Activated CD8-positive, alpha-beta T cell treated with anti-CD3 and anti-CD28 coated beads for 36 hours (primary cell): ENCODE measurements around the gene SUCLG2. TPM values are rescaled to one million over a fixed set of nuclear protein-coding genes. Genes with fewer than 3 reads are reported as not detected.

ENCODE experiments used
- ATAC-seq: fragments of 200-7000 bp; cut with Tn5 transposase; one replicate; pipeline ENCODE4 v1.10.0; 2021; ENCODE audit warnings: mild to moderate bottlenecking, moderate library complexity
- CTCF ChIA-PET: fragments of 350-600 bp; sonication (Branson Sonifier 250); formaldehyde crosslinking; loops from one replicate; lab custom pipeline; 2021; ENCODE audit warnings: antibody characterized with exemption; lab: Charles Lee
- POLR2A ChIA-PET: fragments of 350-600 bp; sonication (Branson Sonifier 250); formaldehyde crosslinking; loops from one replicate; lab custom pipeline; 2021; ENCODE audit warnings: antibody characterized with exemption; lab: Charles Lee
- DNase-seq: peaks from one replicate; pipeline ENCODE4 v3.0.0-alpha.2; 2020
- H3K27ac Mint-ChIP-seq: one replicate; pipeline ENCODE4 v1.8.0; 2021; ENCODE audit warnings: mild to moderate bottlenecking, mixed read lengths
- H3K27me3 Mint-ChIP-seq: one replicate; pipeline ENCODE4 v1.8.0; 2021; ENCODE audit warnings: mixed read lengths
- H3K36me3 Mint-ChIP-seq: one replicate; pipeline ENCODE4 v1.8.0; 2021; ENCODE audit warnings: low read depth, mixed read lengths
- H3K4me1 Mint-ChIP-seq: one replicate; pipeline ENCODE4 v1.8.0; 2021; ENCODE audit warnings: low read depth, mixed read lengths
- H3K4me3 Mint-ChIP-seq: one replicate; pipeline ENCODE4 v1.8.0; 2021; ENCODE audit warnings: mild to moderate bottlenecking, moderate library complexity, mixed read lengths
- H3K9me3 Mint-ChIP-seq: one replicate; pipeline ENCODE4 v1.8.0; 2021; ENCODE audit warnings: mixed read lengths
- CTCF ChIP-seq: fragments of 200-600 bp; IDR thresholded peaks from one replicate; pipeline ENCODE4 v1.8.0; 2022; ENCODE audit warnings: antibody characterized with exemption, mild to moderate bottlenecking
- intact Hi-C: fragments of 100-400 bp; cut with micrococcal nuclease; formaldehyde crosslinking; loops from one replicate; pipeline ENCODE4 v1.10.0; 2022
- total RNA-seq, 2 experiments: library from RNA; stranded (reverse); gene quantifications; one replicate each; pipeline ENCODE4 v1.2.3, GENCODE V29; 2021

Gene SUCLG2
- total RNA-seq, 2 experiments from 2014 or later: 61.3 to 65.5 TPM

GRCh38 chr3:67608034-67608433 is 46.4 kb downstream of the SUCLG2 start:
- DNase-seq (no peak), ATAC-seq (peak; percentile 39)
- no peaks in the 10 kb centered on the region for H3K9me3 Mint-ChIP-seq
- no peak overlapping the region for H3K27ac Mint-ChIP-seq
- no peaks in the 10 kb centered on the region for H3K27me3 Mint-ChIP-seq
- POLR2A ChIA-PET: interaction anchor here (1.0 kb wide), 1 partner anchor 234 kb away, joined by 4 read pairs; no protein-coding TSS in a partner anchor
- peaks cover 78% of the 10 kb centered on the region for H3K36me3 Mint-ChIP-seq
- peaks cover 47% of the 10 kb centered on the region for H3K4me1 Mint-ChIP-seq
- CTCF ChIA-PET: no interaction called here
- no peak overlapping the region for H3K4me3 Mint-ChIP-seq
- intact Hi-C loops: no loop called here
- no peak for TF ChIP-seq CTCF

- intact Hi-C loops: no loop called here
- no peak overlapping the region for H3K4me3 Mint-ChIP-seq
- H3K36me3 Mint-ChIP-seq: peaks cover 70% of the 10 kb centered on the region
- no peak for TF ChIP-seq CTCF
- ChIA-PET POLR2A (no interaction called here), CTCF (no interaction called here)
- no peaks in the 10 kb centered on the region for H3K9me3 Mint-ChIP-seq
- peaks cover 54% of the 10 kb centered on the region for H3K4me1 Mint-ChIP-seq
- no peak for DNase-seq
- no peak for ATAC-seq
- no peaks in the 10 kb centered on the region for H3K27me3 Mint-ChIP-seq
- H3K27ac Mint-ChIP-seq: peak overlapping the region; percentile 26
Measured at GRCh38 chr3:67605377-67605776, 49.0 kb downstream of the SUCLG2 start.

- ChIA-PET CTCF (interaction anchor here (0.9 to 1.9 kb wide), 3 partner anchors 8 to 489 kb away, joined by 3 to 5 read pairs (median 5); no protein-coding TSS in a partner anchor), POLR2A (no interaction called here)
- intact Hi-C loops: no loop called here
- peaks cover 61% of the 10 kb centered on the region for H3K36me3 Mint-ChIP-seq
- DNase-seq (no peak), ATAC-seq (no peak)
- TF ChIP-seq CTCF: no peak
- no peak overlapping the region for H3K4me3 Mint-ChIP-seq
- no peaks in the 10 kb centered on the region for H3K27me3 Mint-ChIP-seq
- H3K4me1 Mint-ChIP-seq: peaks cover 70% of the 10 kb centered on the region
- no peak overlapping the region for H3K27ac Mint-ChIP-seq
- H3K9me3 Mint-ChIP-seq: no peaks in the 10 kb centered on the region
Measured at GRCh38 chr3:67602816-67603215, 51.6 kb downstream of the SUCLG2 start.

GRCh38 chr3:67601919-67602608 is 52.3 kb downstream of the SUCLG2 start:
- Mint-ChIP-seq H3K4me1 (peaks cover 75% of the 10 kb centered on the region), H3K36me3 (peaks cover 59% of the 10 kb centered on the region), H3K4me3 (no peak overlapping the region), H3K27me3 (no peaks in the 10 kb centered on the region), H3K27ac (peak overlapping the region; percentile 73), H3K9me3 (no peaks in the 10 kb centered on the region)
- POLR2A ChIA-PET: no interaction called here
- intact Hi-C loops: no loop called here
- ATAC-seq (peak; percentile 55), DNase-seq (peak; percentile 15)
- TF ChIP-seq CTCF: no peak
- CTCF ChIA-PET: interaction anchor here (0.7 to 1.9 kb wide), 3 partner anchors 7 to 488 kb away, joined by 3 to 5 read pairs (median 5); no protein-coding TSS in a partner anchor

GRCh38 chr3:67601385-67601784 is 53.0 kb downstream of the SUCLG2 start:
- intact Hi-C loops: no loop called here
- Mint-ChIP-seq H3K36me3 (peaks cover 58% of the 10 kb centered on the region), H3K27ac (peak overlapping the region; percentile 65), H3K4me1 (peaks cover 81% of the 10 kb centered on the region), H3K4me3 (no peak overlapping the region), H3K9me3 (no peaks in the 10 kb centered on the region), H3K27me3 (no peaks in the 10 kb centered on the region)
- DNase-seq (no peak), ATAC-seq (no peak)
- CTCF ChIA-PET: no interaction called here
- POLR2A ChIA-PET: no interaction called here
- no peak for TF ChIP-seq CTCF
